GM18861 (cell line): ENCODE measurements around the gene SLC2A5.

ENCODE experiments used
- ATAC-seq: cut with Tn5 transposase; IDR thresholded peaks from one replicate; pipeline ENCODE4 v1.9.1; 2021; ENCODE audit not compliant: unreplicated experiment

Gene SLC2A5

GRCh38 chr1:9093581-9093980 lies 24.1 kb upstream of the SLC2A5 start:
- no peak for ATAC-seq

- ATAC-seq = no peak
Measured at GRCh38 chr1:9093091-9093490, 23.7 kb upstream of the SLC2A5 start.

- no peak for ATAC-seq
Measured at GRCh38 chr1:9088807-9089206, 19.4 kb upstream of the SLC2A5 start.

GRCh38 chr1:9087411-9088125 lies 18.1 kb upstream of the SLC2A5 start:
- ATAC-seq = no peak

- ATAC-seq = no peak
Measured at GRCh38 chr1:9086796-9087195, 17.4 kb upstream of the SLC2A5 start.

- ATAC-seq = no peak
Measured at GRCh38 chr1:9086045-9086444, 16.6 kb upstream of the SLC2A5 start.

GRCh38 chr1:9085306-9085940 lies 16.0 kb upstream of the SLC2A5 start:
- ATAC-seq = no peak

GRCh38 chr1:9084906-9085305 lies 15.5 kb upstream of the SLC2A5 start:
- no peak for ATAC-seq

- no peak for ATAC-seq
Measured at GRCh38 chr1:9081473-9081872, 12.0 kb upstream of the SLC2A5 start.

GRCh38 chr1:9080705-9081291 lies 11.4 kb upstream of the SLC2A5 start:
- peak; percentile 8 for ATAC-seq

- peak; percentile 39 for ATAC-seq
Measured at GRCh38 chr1:9079988-9080704, 10.7 kb upstream of the SLC2A5 start.

GRCh38 chr1:9078752-9079500 lies 9.5 kb upstream of the SLC2A5 start:
- ATAC-seq = no peak

GRCh38 chr1:9078015-9078751 lies 8.7 kb upstream of the SLC2A5 start:
- no peak for ATAC-seq

- ATAC-seq = no peak
Measured at GRCh38 chr1:9075022-9075421, 5.6 kb upstream of the SLC2A5 start.

GRCh38 chr1:9073143-9073542 lies 3.7 kb upstream of the SLC2A5 start:
- ATAC-seq = no peak

- ATAC-seq = no peak
Measured at GRCh38 chr1:9071554-9072235, 2.3 kb upstream of the SLC2A5 start.

- ATAC-seq = no peak
Measured at GRCh38 chr1:9070486-9070885, 1.1 kb upstream of the SLC2A5 start.

- no peak for ATAC-seq
Measured at GRCh38 chr1:9068981-9069325, 482 bp downstream of the SLC2A5 start.

- ATAC-seq = no peak
Measured at GRCh38 chr1:9066945-9067807, 2.3 kb downstream of the SLC2A5 start.
